ENCODE measurements around the gene TTLL5. TPM values are rescaled to one million over a fixed set of nuclear protein-coding genes. Genes with fewer than 3 reads are reported as not detected.

The TTLL5 gene
- polyA plus RNA-seq, 1 donor from 2014 or later = 10.4 TPM

- Mint-ChIP-seq H3K36me3 (peaks cover 10% of the 10 kb centered on the region), H3K27ac (no peak overlapping the region), H3K4me3 (no peak overlapping the region)
Observed at GRCh38 chr14:75700295-75700694, 39.2 kb downstream of the TTLL5 start.

DNA sequence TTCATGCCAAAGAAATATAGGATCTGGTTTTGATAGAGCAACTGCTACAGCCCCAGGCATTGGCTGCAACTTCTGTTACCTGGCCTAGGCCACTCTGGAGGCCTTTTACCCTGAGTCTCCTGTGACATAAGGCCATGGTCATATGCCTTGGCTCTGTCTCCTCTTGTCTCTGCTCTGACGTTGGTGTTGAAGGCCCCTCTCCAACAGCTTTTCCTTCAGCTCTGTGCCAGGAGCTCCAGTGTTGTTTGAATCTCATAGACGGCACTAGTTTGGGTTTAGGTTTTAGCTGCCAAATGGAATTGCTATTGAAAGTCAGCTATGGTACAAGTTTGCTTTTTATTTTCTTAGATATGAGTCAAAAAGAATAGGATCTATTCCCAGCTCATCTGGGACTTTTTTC is 41.1 kb downstream of the TTLL5 start:
- Mint-ChIP-seq H3K36me3 (peaks cover 13% of the 10 kb centered on the region), H3K4me3 (no peak overlapping the region), H3K9me3 (no peaks in the 10 kb centered on the region), H3K4me1 (peaks cover 2 to 3% (median 3%) of the 10 kb centered on the region in 3 donors), H3K27ac (no peak overlapping the region), H3K27me3 (no peaks in the 10 kb centered on the region)

More at GRCh38 chr14:75700295-75700694, 39.2 kb downstream of the TTLL5 start:
- Mint-ChIP-seq H3K9me3 (peaks cover 0 to 2% (median 0%) of the 10 kb centered on the region in 3 donors), H3K27me3 (no peaks in the 10 kb centered on the region), H3K4me1 (peaks cover 2 to 3% (median 3%) of the 10 kb centered on the region in 3 donors)

DNA sequence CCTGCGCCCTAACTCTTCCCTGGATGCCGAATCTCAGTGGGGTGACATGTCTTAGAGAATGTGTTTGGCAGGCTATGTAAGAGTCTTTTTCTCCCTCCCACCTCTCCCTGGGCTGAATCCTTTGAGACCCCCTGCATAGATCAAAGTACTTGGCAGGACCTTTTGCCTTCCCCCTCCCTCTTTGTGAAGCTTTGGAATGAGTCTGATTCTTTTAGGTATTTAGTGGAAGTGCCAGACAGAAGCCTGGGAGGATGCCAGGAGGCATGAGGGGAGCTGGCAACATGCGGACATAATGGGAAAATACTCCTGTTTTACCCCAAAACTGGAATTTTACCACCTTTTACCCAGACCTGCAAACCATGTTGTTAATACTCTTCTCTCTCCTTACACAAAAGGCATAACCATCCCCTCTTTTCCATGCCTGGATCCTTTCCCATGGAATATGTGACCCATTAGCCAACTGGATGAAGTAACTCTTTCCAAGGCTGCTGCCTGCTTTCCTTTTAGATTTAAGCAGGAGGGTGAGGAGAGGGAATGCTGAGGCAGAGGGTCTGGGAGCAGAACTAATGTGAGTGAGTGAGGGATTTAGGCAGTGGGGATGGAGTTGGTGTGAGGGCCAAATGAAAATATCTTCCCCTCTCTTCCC is 41.7 kb downstream of the TTLL5 start:
- no peak overlapping the region for H3K4me3 Mint-ChIP-seq
- no peak overlapping the region for H3K27ac Mint-ChIP-seq

DNA sequence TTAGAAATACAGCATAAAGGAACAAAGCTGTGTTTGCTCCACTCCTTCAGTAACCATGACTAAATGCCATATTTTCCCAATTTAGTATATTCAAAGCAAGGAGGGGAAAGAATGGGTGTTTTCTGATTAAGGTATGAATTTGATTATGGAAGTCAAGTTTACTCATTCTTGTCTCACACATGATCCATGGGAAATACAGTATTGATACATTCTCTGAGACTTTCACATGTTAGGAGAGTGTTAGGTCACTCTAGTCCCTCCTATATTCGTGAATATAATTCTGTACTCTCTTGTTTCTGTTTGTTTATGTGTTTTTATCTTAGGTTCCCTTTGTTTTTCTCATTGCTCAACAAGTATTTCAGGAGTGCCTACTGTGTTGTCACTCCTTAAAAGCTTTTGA is 42.4 kb downstream of the TTLL5 start:
- H3K9me3 Mint-ChIP-seq = no peaks in the 10 kb centered on the region
- H3K4me1 Mint-ChIP-seq = peaks cover 2 to 3% (median 2%) of the 10 kb centered on the region in 3 donors
- no peak overlapping the region for H3K4me3 Mint-ChIP-seq
- H3K36me3 Mint-ChIP-seq = peaks cover 13% of the 10 kb centered on the region
- no peak overlapping the region for H3K27ac Mint-ChIP-seq
- no peaks in the 10 kb centered on the region for H3K27me3 Mint-ChIP-seq

More for the DNA sequence above, 41.7 kb downstream of the TTLL5 start:
- Mint-ChIP-seq H3K4me1 (peaks cover 2 to 3% (median 3%) of the 10 kb centered on the region in 3 donors), H3K27me3 (no peaks in the 10 kb centered on the region), H3K9me3 (no peaks in the 10 kb centered on the region), H3K36me3 (peaks cover 13% of the 10 kb centered on the region)

DNA sequence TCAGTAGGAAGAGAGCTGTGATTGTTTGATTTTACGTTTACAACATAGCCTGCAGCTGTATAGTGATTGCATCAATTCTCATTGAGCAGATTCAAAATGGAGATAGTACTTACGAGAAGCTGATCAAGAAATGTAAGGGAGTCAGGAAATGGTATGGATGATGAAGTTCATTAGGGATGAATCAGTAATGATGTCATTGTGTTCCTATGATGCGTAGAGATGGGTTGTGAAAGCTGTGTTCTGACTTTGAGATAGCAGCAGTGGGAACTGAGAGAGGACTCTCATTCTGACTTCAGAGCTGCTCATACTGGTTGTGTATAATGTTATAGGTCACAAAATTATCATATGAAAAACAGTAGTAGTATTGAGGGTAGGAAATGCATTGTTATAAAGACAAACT is 44.0 kb downstream of the TTLL5 start:
- H3K4me3 Mint-ChIP-seq = no peak overlapping the region
- H3K9me3 Mint-ChIP-seq = no peaks in the 10 kb centered on the region
- no peak overlapping the region for H3K27ac Mint-ChIP-seq
- H3K27me3 Mint-ChIP-seq = no peaks in the 10 kb centered on the region
- H3K4me1 Mint-ChIP-seq = no peaks in the 10 kb centered on the region
- peaks cover 8% of the 10 kb centered on the region for H3K36me3 Mint-ChIP-seq

- no peak overlapping the region for H3K4me3 Mint-ChIP-seq
Observed at GRCh38 chr14:75709207-75709812, 48.3 kb downstream of the TTLL5 start.

DNA sequence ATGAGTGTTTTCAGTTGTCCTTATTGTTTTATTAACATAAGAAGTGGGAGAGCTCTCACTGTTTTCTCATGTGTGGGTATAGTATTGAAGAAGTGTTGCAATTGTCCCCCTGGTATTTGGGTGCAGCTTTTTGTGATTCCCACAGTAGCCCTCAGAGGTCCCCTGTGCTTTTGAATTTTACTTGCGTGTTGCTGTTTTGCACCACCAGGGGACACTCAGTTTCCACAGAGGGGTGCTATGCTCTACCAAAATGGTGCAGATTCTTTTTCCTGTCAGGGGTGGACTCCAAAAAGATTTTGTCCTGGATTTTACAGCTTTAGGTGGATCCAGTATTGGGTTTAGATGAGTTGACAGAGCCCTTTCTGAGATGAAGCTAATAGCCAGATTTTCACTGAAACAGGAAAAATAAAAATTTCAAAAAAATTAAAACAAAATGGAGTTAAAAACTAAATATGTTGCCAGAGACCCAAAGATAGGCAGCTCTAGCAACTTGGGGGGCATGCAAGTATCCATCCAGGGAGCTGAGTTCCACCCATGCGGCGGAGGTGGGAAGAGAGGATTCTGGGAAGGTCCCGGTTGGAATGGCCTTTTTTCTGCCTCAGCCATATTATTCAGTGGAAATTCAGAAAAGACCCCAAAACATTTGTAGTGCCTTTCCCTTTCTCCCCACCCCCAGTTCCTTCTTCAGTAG is 50.2 kb downstream of the TTLL5 start:
- Mint-ChIP-seq H3K4me1 (no peaks in the 10 kb centered on the region), H3K4me3 (no peak overlapping the region), H3K9me3 (no peaks in the 10 kb centered on the region), H3K27ac (no peak overlapping the region), H3K36me3 (peaks cover 4% of the 10 kb centered on the region), H3K27me3 (no peaks in the 10 kb centered on the region)

More at GRCh38 chr14:75709207-75709812, 48.3 kb downstream of the TTLL5 start:
- Mint-ChIP-seq H3K27ac (no peak overlapping the region), H3K4me1 (no peaks in the 10 kb centered on the region), H3K9me3 (no peaks in the 10 kb centered on the region), H3K27me3 (no peaks in the 10 kb centered on the region), H3K36me3 (peaks cover 7% of the 10 kb centered on the region)

DNA sequence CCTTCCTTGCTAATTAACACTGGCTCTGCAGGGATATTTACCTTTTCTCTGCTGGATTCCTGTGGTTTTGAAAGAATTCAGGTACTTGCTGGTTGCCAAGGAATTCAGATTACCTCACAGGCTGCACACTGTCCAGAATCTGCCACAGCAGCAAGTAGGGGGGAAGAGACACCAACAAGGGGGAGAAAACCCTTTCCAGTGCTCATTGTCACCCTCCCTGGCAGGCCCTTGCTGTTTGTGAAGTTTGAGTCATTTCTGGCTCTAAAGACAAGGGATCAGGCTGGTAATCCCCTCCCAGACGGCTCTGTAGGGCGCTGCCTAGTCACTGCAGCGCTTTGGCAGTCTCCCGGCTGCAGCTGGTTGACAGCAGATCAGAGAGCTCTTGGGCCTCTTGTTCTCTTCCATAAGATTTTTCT is 50.8 kb downstream of the TTLL5 start:
- Mint-ChIP-seq H3K4me1 (no peaks in the 10 kb centered on the region), H3K36me3 (peaks cover 4% of the 10 kb centered on the region), H3K4me3 (no peak overlapping the region), H3K27me3 (no peaks in the 10 kb centered on the region), H3K27ac (peak overlapping the region in 1 of 3 donors; percentile 43), H3K9me3 (no peaks in the 10 kb centered on the region)

- no peak overlapping the region for H3K27ac Mint-ChIP-seq
- peaks cover 6% of the 10 kb centered on the region for H3K36me3 Mint-ChIP-seq
Observed at GRCh38 chr14:75714991-75715390, 53.9 kb downstream of the TTLL5 start.

GRCh38 chr14:75715926-75716780 is 55.1 kb downstream of the TTLL5 start:
- Mint-ChIP-seq H3K27ac (peak overlapping the region in 1 of 3 donors; percentile 7), H3K36me3 (peaks cover 6% of the 10 kb centered on the region), H3K9me3 (no peaks in the 10 kb centered on the region)

More at GRCh38 chr14:75714991-75715390, 53.9 kb downstream of the TTLL5 start:
- Mint-ChIP-seq H3K9me3 (no peaks in the 10 kb centered on the region), H3K27me3 (no peaks in the 10 kb centered on the region), H3K4me3 (no peak overlapping the region), H3K4me1 (no peaks in the 10 kb centered on the region)

GRCh38 chr14:75717729-75718128 is 56.7 kb downstream of the TTLL5 start:
- Mint-ChIP-seq H3K36me3 (peaks cover 8% of the 10 kb centered on the region), H3K9me3 (no peaks in the 10 kb centered on the region), H3K4me1 (no peaks in the 10 kb centered on the region), H3K4me3 (no peak overlapping the region), H3K27me3 (no peaks in the 10 kb centered on the region), H3K27ac (no peak overlapping the region)

More at GRCh38 chr14:75715926-75716780, 55.1 kb downstream of the TTLL5 start:
- no peak overlapping the region for H3K4me3 Mint-ChIP-seq
- H3K27me3 Mint-ChIP-seq = no peaks in the 10 kb centered on the region
- no peaks in the 10 kb centered on the region for H3K4me1 Mint-ChIP-seq

- H3K4me1 Mint-ChIP-seq = no peaks in the 10 kb centered on the region
- no peaks in the 10 kb centered on the region for H3K9me3 Mint-ChIP-seq
- no peak overlapping the region for H3K4me3 Mint-ChIP-seq
- peaks cover 8% of the 10 kb centered on the region for H3K36me3 Mint-ChIP-seq
- no peak overlapping the region for H3K27ac Mint-ChIP-seq
- H3K27me3 Mint-ChIP-seq = no peaks in the 10 kb centered on the region
Observed at GRCh38 chr14:75718199-75718598, 57.2 kb downstream of the TTLL5 start.

- Mint-ChIP-seq H3K36me3 (peaks cover 13% of the 10 kb centered on the region), H3K4me3 (no peak overlapping the region), H3K27ac (no peak overlapping the region), H3K27me3 (no peaks in the 10 kb centered on the region), H3K9me3 (no peaks in the 10 kb centered on the region), H3K4me1 (no peaks in the 10 kb centered on the region)
Observed at GRCh38 chr14:75720116-75720515, 59.1 kb downstream of the TTLL5 start.

- Mint-ChIP-seq H3K36me3 (peaks cover 13% of the 10 kb centered on the region), H3K27ac (no peak overlapping the region), H3K9me3 (no peaks in the 10 kb centered on the region), H3K4me1 (no peaks in the 10 kb centered on the region), H3K27me3 (no peaks in the 10 kb centered on the region), H3K4me3 (no peak overlapping the region)
Observed at GRCh38 chr14:75720842-75721498, 59.9 kb downstream of the TTLL5 start.

Measured in IgD-negative memory B cell (primary cell).